Hematopoietic multipotent progenitor cell (in vitro differentiated cells): ENCODE data around the gene NSUN2. TPM values are rescaled to one million over a fixed set of nuclear protein-coding genes. Genes with fewer than 3 reads are reported as not detected.

Source experiments
- DNase-seq, 3 donors: peaks; one replicate each; pipeline ENCODE4 v3.0.0-alpha.2; 2011 to 2015; ENCODE audit warnings: low read depth in 2 of 3, low spot score in 2 of 3
- total RNA-seq: library from RNA; depleted of rRNA; stranded (reverse); fragments of >200 nt; gene quantifications from one replicate; pipeline ENCODE4 v1.2.3, GENCODE V29; 2012

Gene NSUN2
- total RNA-seq, 1 donor, result 34.2 TPM

GRCh38 chr5:6607559-6607936 lies 25.3 kb downstream of the NSUN2 start:
- no peak for DNase-seq

DNA sequence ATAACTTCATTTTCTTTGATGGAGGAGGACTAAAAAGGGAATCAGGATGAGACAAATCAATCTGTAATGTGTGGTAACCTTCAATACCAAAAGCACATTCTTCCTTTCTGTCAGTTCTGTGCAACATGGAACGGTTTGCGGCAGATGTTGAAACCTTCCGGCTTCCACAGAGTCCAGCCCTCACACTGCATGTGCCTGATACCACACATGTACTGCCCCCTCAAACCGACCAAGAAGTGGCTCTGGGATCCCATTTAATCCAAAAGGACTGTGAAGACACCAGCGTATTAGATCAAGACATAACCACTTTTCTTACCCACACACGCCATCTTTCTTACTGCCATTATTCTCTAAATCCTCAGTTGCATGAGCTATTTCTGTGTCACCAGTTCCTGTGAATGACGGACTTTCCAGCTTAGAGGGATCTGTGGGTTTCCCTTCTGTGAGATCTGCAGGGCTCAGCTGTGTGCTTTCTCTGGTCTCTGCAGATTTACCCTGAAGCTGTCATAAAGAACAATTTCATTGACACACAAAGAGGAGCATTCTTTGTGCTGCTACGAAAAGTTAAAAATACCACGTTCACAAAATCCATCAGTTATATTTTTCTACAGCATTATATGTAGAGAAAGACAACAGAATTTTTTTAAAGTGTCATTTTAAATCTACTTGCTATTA lies 25.8 kb downstream of the NSUN2 start:
- DNase-seq, result no peak

GRCh38 chr5:6604946-6605345 lies 27.9 kb downstream of the NSUN2 start:
- DNase-seq, result no peak

DNA sequence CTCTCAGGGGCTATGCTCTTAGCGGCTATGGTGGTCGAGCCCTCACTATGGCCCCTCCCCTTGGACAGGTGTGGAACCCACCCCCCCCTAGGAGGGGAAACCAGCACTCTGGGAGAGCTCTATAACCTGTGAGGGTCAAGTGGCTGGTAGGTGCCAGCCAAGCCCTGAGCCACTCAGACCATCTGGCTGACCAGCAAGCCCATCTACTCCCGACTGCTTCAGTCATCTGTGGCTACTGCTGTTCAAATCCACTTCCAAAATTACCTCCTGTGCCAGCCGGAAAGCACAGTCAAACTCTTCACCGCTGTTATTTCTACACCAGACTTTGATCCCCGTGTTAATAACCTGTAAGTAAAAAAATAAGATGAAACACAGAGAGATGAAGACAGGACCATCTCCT lies 28.5 kb downstream of the NSUN2 start:
- no peak for DNase-seq

GRCh38 chr5:6603643-6604042 lies 29.2 kb downstream of the NSUN2 start:
- DNase-seq, result no peak

DNA sequence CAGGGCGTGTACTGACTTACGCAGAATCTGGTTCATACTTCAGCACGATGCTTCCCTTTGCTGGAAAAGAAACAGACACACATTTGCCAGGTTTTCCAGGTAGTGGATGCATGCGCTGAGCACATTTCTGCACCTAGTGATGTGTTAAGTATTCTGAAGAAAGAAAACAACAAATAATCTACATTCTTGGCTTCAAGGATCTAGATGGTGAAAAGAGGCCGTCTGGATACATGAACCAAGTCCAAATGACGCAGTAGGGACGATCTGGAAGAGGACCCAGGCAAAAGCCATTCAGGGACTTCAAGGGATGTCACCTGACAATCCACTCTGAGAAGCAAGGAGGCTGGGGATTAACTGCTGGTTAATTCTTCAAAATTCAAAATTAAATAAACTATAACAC lies 30.4 kb downstream of the NSUN2 start:
- no peak for DNase-seq

GRCh38 chr5:6601816-6602215 lies 31.0 kb downstream of the NSUN2 start:
- no peak for DNase-seq

GRCh38 chr5:6601271-6601670 lies 31.6 kb downstream of the NSUN2 start:
- no peak for DNase-seq

DNA sequence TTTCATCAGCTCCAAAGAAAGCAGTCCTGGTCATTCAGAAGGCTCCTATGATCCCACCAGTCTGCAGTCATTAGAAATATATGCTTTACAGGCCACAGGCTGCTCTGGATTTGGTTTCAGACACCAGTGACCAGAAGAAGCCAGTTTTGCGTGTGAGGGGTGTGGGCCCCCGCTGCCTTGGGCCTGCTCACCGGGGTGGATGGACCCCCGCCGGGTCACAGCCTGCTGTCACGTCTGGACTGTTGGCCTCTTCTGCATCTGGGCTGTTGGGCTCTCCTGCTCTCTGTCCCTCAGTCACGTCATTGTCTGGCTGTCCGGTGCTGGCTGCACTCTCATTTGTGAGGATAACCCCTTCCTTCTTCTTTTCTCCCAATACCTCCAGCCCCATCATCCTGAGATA lies 33.1 kb downstream of the NSUN2 start:
- no peak for DNase-seq

GRCh38 chr5:6598351-6598900 lies 34.4 kb downstream of the NSUN2 start:
- DNase-seq, result no peak

DNA sequence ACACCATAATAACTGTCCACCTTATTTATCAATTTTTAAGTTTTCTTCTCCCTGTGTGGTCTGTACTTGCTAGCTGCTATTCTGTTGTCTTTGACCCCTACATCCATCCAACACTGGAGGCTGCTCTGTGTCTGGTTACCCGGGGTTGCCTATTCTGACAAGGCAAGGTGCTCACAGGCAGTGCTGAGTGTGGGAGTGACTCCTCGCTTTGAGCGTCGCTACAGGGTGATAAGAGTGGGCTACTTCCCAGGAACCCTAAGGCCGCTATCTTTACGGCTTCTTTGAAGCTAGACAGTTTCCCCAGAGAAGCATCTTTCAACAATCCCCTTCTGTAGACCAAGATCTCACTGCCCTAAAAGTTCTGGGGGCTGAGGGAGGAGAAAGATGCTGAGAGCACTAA lies 35.3 kb downstream of the NSUN2 start:
- no peak for DNase-seq

- no peak for DNase-seq
Measured at GRCh38 chr5:6596388-6596787, 36.5 kb downstream of the NSUN2 start.

- DNase-seq, result no peak
Measured at GRCh38 chr5:6595405-6595804, 37.4 kb downstream of the NSUN2 start.

DNA sequence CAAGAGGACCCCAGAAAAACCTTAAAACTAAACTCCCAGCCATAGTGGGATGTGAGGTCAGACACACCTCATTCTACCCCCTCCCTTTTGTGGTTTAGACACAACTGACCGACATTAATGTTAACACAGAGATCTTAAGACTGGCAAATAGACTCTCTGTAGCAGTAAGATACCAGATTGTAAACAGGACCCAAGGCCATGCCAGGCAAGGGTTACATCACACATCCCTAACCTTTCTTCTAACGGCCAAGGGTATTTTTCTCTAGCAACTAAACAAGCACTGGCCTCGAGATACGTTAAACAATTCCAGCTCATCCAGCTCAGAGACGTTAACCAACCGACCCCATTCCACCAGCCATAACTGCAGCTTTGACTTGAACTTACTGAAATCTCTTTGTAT lies 38.8 kb downstream of the NSUN2 start:
- no peak for DNase-seq

DNA sequence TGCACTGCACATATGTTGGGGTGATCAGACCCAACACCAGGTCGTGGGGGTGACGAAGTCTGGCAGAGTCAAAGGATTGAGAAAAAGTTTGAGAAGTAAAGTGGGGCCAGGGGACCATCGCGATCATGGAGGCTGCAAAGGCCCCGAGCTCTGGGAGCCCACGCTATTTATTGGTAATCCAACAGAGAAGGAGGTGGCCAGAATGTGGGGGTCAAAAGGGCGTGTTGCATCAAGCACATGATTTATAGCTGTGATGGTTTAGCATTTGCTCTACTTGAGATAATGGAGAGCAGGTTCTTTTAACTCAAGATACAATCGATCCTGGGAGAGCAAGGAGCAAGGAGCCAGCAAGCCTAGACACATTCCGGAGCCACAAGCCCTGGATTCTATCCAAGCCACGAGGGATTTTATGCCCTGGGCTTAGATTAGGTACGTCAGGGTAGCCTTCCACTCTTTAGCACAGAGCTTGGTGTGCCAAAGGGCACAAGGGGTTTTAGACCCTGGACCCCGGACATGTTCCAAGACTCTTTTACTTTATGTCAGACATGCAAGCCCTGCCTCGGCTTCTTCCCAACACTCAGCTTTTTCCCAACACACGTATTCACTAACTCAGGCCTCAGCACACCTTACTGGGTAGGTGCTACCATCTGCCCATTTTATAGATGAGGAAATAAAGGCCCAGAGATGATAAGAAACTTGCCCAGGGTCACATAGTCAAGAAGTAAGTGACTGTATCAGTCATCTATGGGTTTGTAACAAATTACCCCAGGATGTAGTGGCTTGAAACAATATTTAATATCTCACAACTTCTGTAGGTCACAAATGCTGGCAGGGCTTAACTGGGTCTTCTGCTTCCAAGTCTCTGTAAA lies 39.5 kb downstream of the NSUN2 start:
- no peak for DNase-seq

GRCh38 chr5:6592601-6593000 lies 40.2 kb downstream of the NSUN2 start:
- no peak for DNase-seq

DNA sequence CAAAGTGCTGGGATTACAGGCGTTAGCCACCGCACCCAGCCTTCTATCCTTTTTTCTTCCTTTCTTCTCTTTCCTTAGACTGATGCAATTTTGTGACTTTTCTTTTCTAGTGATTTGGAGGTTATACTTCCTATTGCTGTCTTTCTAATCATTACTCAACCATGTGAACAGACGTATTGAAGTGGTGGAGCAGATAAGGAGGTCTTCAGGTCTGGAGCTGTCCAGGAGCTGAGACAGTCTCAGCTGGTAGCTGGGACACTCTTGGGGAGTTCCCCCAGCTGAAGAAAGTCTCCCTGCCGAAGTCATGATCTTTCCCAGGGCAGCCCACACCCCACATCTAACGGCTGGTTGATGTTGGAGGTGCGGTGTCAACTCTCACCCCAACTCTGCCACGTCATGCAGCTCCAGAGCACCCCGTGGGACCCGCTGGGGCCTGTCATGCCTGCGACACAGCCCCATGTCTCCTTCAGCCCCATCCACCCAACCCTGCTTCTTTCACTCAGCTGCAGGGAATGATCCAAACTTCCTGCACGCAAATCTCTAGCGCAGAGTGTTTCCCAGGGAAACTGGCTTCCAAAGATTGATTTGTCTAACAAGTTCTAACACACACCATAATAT lies 41.1 kb downstream of the NSUN2 start:
- no peak for DNase-seq

- no peak for DNase-seq
Measured at GRCh38 chr5:6590581-6590980, 42.3 kb downstream of the NSUN2 start.

DNA sequence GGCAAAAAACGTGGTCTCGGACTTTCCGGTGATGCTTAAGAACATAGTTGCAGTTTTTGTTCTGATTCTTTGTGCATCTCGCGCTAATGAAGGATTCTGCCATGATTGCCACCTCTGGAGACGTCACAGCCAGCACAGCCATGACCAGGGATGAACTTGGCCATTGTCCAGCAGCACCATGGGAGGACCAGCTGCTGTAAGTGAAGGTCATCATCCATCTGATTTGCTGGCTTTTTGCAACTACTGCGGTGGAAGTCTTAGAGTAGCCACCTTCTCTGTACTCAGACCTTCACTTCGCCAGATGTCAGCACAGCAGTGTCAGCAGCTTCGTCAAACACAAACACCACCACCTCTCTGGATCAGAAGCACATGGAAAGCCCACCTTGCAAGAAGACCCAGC lies 45.7 kb downstream of the NSUN2 start:
- no peak for DNase-seq

DNA sequence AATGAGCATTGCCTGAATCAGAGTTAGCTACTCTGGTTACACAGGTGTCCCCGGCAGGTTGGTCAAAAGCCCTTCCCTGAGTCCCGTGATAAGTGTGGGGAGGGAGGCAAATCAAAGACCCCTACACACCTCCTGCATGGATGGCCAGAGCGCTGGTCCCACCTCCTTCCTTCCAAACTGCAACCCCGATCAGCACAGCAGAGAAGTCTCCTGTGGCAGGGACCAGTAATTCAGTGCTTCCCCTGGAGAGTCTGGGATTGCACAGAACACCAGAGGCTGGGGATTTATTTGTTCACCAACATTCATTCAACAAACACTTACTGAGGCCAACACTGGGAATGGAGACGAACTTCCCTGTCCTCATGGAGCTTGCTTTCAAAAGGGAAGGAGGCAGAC lies 46.2 kb downstream of the NSUN2 start:
- DNase-seq, result no peak

DNA sequence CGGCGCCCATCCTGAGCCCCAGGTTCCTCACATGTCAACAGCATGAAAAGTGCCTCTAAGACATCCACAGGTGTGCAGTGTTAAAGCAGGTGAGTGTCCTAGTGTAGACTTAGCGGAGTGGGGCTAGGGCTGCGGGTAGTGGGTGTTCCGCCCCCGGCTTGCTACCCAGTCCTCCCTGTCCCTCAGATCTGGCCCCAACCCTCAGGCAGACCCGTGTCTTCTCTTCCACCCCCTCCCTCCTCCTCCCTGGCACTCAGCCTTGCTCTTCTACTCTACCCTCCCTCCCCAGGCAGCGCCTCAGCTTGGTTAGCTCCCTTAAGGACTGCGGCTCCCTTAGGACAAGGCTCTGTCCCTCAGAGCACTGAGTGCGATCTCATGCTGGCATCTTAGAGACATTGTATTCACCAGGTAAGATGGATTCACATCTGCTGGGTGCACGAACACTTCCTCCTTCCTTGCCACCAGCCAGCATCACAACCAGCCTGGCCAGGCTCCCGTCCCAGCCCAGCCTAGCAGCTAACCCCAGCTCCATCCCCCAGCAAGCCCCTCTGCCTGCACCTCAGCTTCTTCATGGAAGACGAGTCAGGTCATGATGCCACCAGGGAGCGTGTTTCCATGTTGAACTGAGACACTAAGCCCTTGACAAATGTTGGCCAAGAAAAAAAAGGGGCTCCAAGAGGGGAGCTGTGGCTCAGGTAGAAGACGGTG lies 46.8 kb downstream of the NSUN2 start:
- no peak for DNase-seq
